Stimulated activated CD8-positive, alpha-beta memory T cell treated with anti-CD3 and anti-CD28 coated beads, Interleukin-4, amount 100 ng/mL, for 1 hour (primary cell): ENCODE data around the gene SLCO2B1.

Experiments
- DNase-seq, 2 donors: peaks; one replicate each; pipeline ENCODE4 v3.0.0-alpha.2; 2020; ENCODE audit warnings: low read depth in 2 of 2, low spot score in 1 of 2

Gene SLCO2B1

GRCh38 chr11:75161506-75162095 is 10.7 kb downstream of the SLCO2B1 start:
- DNase-seq, result no peak

- DNase-seq, result no peak
Observed at GRCh38 chr11:75162954-75163353, 12.0 kb downstream of the SLCO2B1 start.

- no peak for DNase-seq
Observed at GRCh38 chr11:75163921-75164849, 13.3 kb downstream of the SLCO2B1 start.

- DNase-seq, result no peak
Observed at GRCh38 chr11:75165721-75166120, 14.8 kb downstream of the SLCO2B1 start.

GRCh38 chr11:75166791-75167190 is 15.9 kb downstream of the SLCO2B1 start:
- DNase-seq, result no peak

- DNase-seq, result no peak
Observed at GRCh38 chr11:75167617-75168016, 16.7 kb downstream of the SLCO2B1 start.

- DNase-seq, result no peak
Observed at GRCh38 chr11:75169101-75169885, 18.4 kb downstream of the SLCO2B1 start.

GRCh38 chr11:75170516-75171201 is 19.8 kb downstream of the SLCO2B1 start:
- DNase-seq, result no peak

GRCh38 chr11:75173336-75173735 is 22.4 kb downstream of the SLCO2B1 start:
- no peak for DNase-seq

GRCh38 chr11:75174781-75175370 is 24.0 kb downstream of the SLCO2B1 start:
- DNase-seq, result no peak

- DNase-seq, result no peak
Observed at GRCh38 chr11:75182664-75183063, 31.8 kb downstream of the SLCO2B1 start.

GRCh38 chr11:75184051-75184450 is 33.1 kb downstream of the SLCO2B1 start:
- no peak for DNase-seq

- no peak for DNase-seq
Observed at GRCh38 chr11:75184757-75185425, 34.0 kb downstream of the SLCO2B1 start.

GRCh38 chr11:75185866-75186265 is 35.0 kb downstream of the SLCO2B1 start:
- DNase-seq, result no peak

- no peak for DNase-seq
Observed at GRCh38 chr11:75186999-75187398, 36.1 kb downstream of the SLCO2B1 start.

- DNase-seq, result no peak
Observed at GRCh38 chr11:75188671-75189070, 37.8 kb downstream of the SLCO2B1 start.

- no peak for DNase-seq
Observed at GRCh38 chr11:75189108-75189507, 38.2 kb downstream of the SLCO2B1 start.

- DNase-seq, result no peak
Observed at GRCh38 chr11:75189911-75190310, 39.0 kb downstream of the SLCO2B1 start.

- no peak for DNase-seq
Observed at GRCh38 chr11:75190652-75191329, 39.9 kb downstream of the SLCO2B1 start.

GRCh38 chr11:75191330-75191717 is 40.4 kb downstream of the SLCO2B1 start:
- no peak for DNase-seq
